Kidney (tissue), 14 donors: ENCODE data around the gene GMEB2. TPM values are rescaled to one million over a fixed set of nuclear protein-coding genes. Genes with fewer than 3 reads are reported as not detected.

Experiments
- DNase-seq, 5 donors: peaks; one replicate each; pipeline ENCODE4 v3.0.0-alpha.2; 2013 to 2020
- FAIRE-seq: peaks from 2 replicates; lab custom pipeline; 2012; peaks lifted over from hg19 to GRCh38; lab: Jason Lieb, UNC
- H3K27ac ChIP-seq, 2 donors: one replicate each; pipeline ENCODE4 v1.7.0; 2013; ENCODE audit warnings: low read depth in 2 of 2, low read length in 2 of 2, inconsistent platforms in 1 of 2
- H3K27me3 ChIP-seq: one replicate; pipeline ENCODE4 v1.7.1; 2013; ENCODE audit warnings: low read length, inconsistent platforms; ENCODE audit not compliant: control insufficient read depth, insufficient read depth
- H3K36me3 ChIP-seq, 3 donors: one replicate each; pipeline versions ENCODE4 v1.7.0 to v1.7.1; 2013; ENCODE audit warnings: low read length in 3 of 3, control low read depth in 1 of 3, inconsistent platforms in 1 of 3; ENCODE audit not compliant: insufficient read depth in 3 of 3, control insufficient read depth in 2 of 3
- H3K4me1 ChIP-seq, 3 donors: one replicate each; pipeline versions ENCODE4 v1.7.0 to v1.7.1; 2013; ENCODE audit warnings: low read length in 3 of 3, inconsistent platforms in 1 of 3, low read depth in 1 of 3; ENCODE audit not compliant: control insufficient read depth in 2 of 3, insufficient read depth in 2 of 3
- H3K4me3 ChIP-seq, 3 donors: one replicate each; pipeline versions ENCODE4 v1.7.0 to v1.8.1; 2013; ENCODE audit warnings: low read length in 3 of 3, control low read depth in 1 of 3, inconsistent platforms in 1 of 3
- H3K9ac ChIP-seq, 3 donors: one replicate each; pipeline versions ENCODE4 v1.7.0 to v1.7.1; 2013; ENCODE audit warnings: low read length in 3 of 3, control low read depth in 1 of 3, inconsistent platforms in 1 of 3
- H3K9me3 ChIP-seq, 3 donors: one replicate each; pipeline versions ENCODE4 v1.7.0 to v1.7.1; 2013; ENCODE audit warnings: low read length in 3 of 3, control low read depth in 1 of 3, inconsistent platforms in 1 of 3; ENCODE audit not compliant: control insufficient read depth in 2 of 3, insufficient read depth in 1 of 3
- CTCF ChIP-seq: IDR thresholded peaks from 3 replicates; pipeline ENCODE4 v1.5.1; 2012; ENCODE audit warnings: mild to moderate bottlenecking, moderate library complexity, borderline replicate concordance; ENCODE audit not compliant: insufficient read depth; ENCODE audit errors: extremely low read depth
- intact Hi-C: fragments of 100-400 bp; cut with DNase I; formaldehyde crosslinking; loops from one replicate; pipeline ENCODE4 v1.11.1; 2022
- polyA plus RNA-seq: library from polyadenylated mRNA; stranded (reverse); fragments of 350-450 nt; fragmentation: Illumina TruSeq; extraction: RNeasy Lipid Tissue Mini Kit (QIAGEN cat#74804); gene quantifications from one replicate; pipeline ENCODE4 v1.2.3, GENCODE V29; 2014; ENCODE audit warnings: low read depth, low replicate concordance; ENCODE audit not compliant: insufficient read depth
- total RNA-seq: library from RNA; stranded (reverse); fragmentation: NEBNext Ultra II Directional; extraction: Animal tissue kit (Norgen Biotek cat#: 25700); gene quantifications from one replicate; pipeline ENCODE4 v1.2.1, GENCODE V29; 2021
- donor health status: control.
- donor health status: control.
- donor health status: control.
- donor health status: control.
- donor health status: control.
- donor health status: DM: yes; HTN: yes; CAD: no.
- donor health status: Normal renal cell carcinoma (clear cell type).

The GMEB2 gene
- total and polyA plus RNA-seq, 2 donors from 2014 or later: 6.1 to 13.4 TPM

- H3K4me1 ChIP-seq: peaks cover 0 to 12% (median 5%) of the 10 kb centered on the region in 3 donors
- TF ChIP-seq CTCF: no peak
- intact Hi-C loops: no loop called here
- DNase-seq (no peak), FAIRE-seq (no peak)
- no peaks in the 10 kb centered on the region for H3K36me3 ChIP-seq
- H3K9me3 ChIP-seq: no peaks in the 10 kb centered on the region
- no peak overlapping the region for H3K9ac ChIP-seq
- no peaks in the 10 kb centered on the region for H3K27me3 ChIP-seq
- H3K27ac ChIP-seq: no peak overlapping the region
- H3K4me3 ChIP-seq: no peak overlapping the region
These were observed 22.1 kb upstream of the GMEB2 start for GRCh38 chr20:63648895-63649589.

- FAIRE-seq (no peak), DNase-seq (no peak)
- no peaks in the 10 kb centered on the region for H3K27me3 ChIP-seq
- no peak overlapping the region for H3K4me3 ChIP-seq
- peaks cover 0 to 10% (median 0%) of the 10 kb centered on the region in 3 donors for H3K4me1 ChIP-seq
- H3K9ac ChIP-seq: no peak overlapping the region
- no peak overlapping the region for H3K27ac ChIP-seq
- no peak for TF ChIP-seq CTCF
- H3K36me3 ChIP-seq: no peaks in the 10 kb centered on the region
- H3K9me3 ChIP-seq: no peaks in the 10 kb centered on the region
- intact Hi-C loops: no loop called here
These were observed 21.3 kb upstream of the GMEB2 start for GRCh38 chr20:63648190-63648589.

- Histone ChIP-seq H3K27me3 (no peaks in the 10 kb centered on the region), H3K9ac (no peak overlapping the region), H3K4me3 (no peak overlapping the region), H3K36me3 (no peaks in the 10 kb centered on the region), H3K9me3 (no peaks in the 10 kb centered on the region), H3K4me1 (peaks cover 0 to 5% (median 0%) of the 10 kb centered on the region in 3 donors), H3K27ac (no peak overlapping the region)
- FAIRE-seq (no peak), DNase-seq (no peak)
- TF ChIP-seq CTCF: no peak
- intact Hi-C loops: no loop called here
These were observed 18.3 kb upstream of the GMEB2 start for GRCh38 chr20:63645218-63645617.
